Osteoblast (primary cell): ENCODE data around the gene MYCBPAP. TPM values are rescaled to one million over a fixed set of nuclear protein-coding genes. Genes with fewer than 3 reads are reported as not detected.
A peak's percentile ranks its signal among the peaks of the same experiment; 100 is the strongest.

Experiments
- DNase-seq: peaks from one replicate; pipeline ENCODE4 v3.0.0; 2011; ENCODE audit warnings: low spot score, mixed read lengths; ENCODE audit not compliant: insufficient read length; ENCODE audit errors: missing footprints
- H2AFZ ChIP-seq: 2 replicates; pipeline ENCODE4 v1.6.0; 2011; ENCODE audit warnings: mild to moderate bottlenecking, low read length
- H3K27ac ChIP-seq: 2 replicates; pipeline ENCODE4 v1.5.1; 2011; ENCODE audit warnings: mild to moderate bottlenecking, low read depth, low read length, moderate library complexity
- H3K27me3 ChIP-seq: 2 replicates; pipeline ENCODE4 v1.6.0; 2012; ENCODE audit warnings: mild to moderate bottlenecking, control low read depth, inconsistent platforms, low read length, moderate library complexity; ENCODE audit not compliant: insufficient read depth
- H3K36me3 ChIP-seq: 2 replicates; pipeline ENCODE4 v1.5.1; 2011; ENCODE audit warnings: mild to moderate bottlenecking, low read length, control low read depth, moderate library complexity; ENCODE audit not compliant: insufficient read depth
- H3K4me1 ChIP-seq: 2 replicates; pipeline ENCODE4 v1.5.1; 2011; ENCODE audit warnings: mild to moderate bottlenecking, low read length, control low read depth, moderate library complexity; ENCODE audit not compliant: insufficient read depth
- H3K4me2 ChIP-seq: 2 replicates; pipeline ENCODE4 v1.6.0; 2011; ENCODE audit warnings: mild to moderate bottlenecking, low read length; ENCODE audit not compliant: insufficient read depth
- H3K4me3 ChIP-seq: fragments of 200-600 bp; sonication (generic); 3 replicates; pipeline ENCODE4 v1.5.1; 2012; ENCODE audit warnings: mild to moderate bottlenecking, low read length, inconsistent platforms; ENCODE audit not compliant: insufficient read depth
- H3K79me2 ChIP-seq: 2 replicates; pipeline ENCODE4 v1.6.0; 2012; ENCODE audit warnings: mild to moderate bottlenecking, low read length, control low read depth, inconsistent platforms; ENCODE audit not compliant: insufficient read depth
- H3K9me3 ChIP-seq: 2 replicates; pipeline ENCODE4 v1.5.1; 2011; ENCODE audit warnings: low read depth, low read length, control low read depth
- H4K20me1 ChIP-seq: 2 replicates; pipeline ENCODE4 v1.6.0; 2012; ENCODE audit warnings: mild to moderate bottlenecking, low read length, control low read depth; ENCODE audit not compliant: insufficient read depth
- CTCF ChIP-seq: IDR thresholded peaks from 2 replicates; pipeline ENCODE4 v1.5.1; 2011; ENCODE audit warnings: mild to moderate bottlenecking, low read depth, low read length, moderate library complexity; ENCODE audit errors: extremely low read depth
- total RNA-seq: library from RNA; depleted of rRNA; stranded (reverse); fragments of >200 nt; gene quantifications from 2 replicates; pipeline ENCODE4 v1.2.3, GENCODE V29; 2012

The MYCBPAP gene
- total RNA-seq, 1 donor: 0.36 TPM

- Histone ChIP-seq H3K4me2 (no peak overlapping the region), H4K20me1 (peaks cover 12% of the 10 kb centered on the region), H2AFZ (no peak overlapping the region), H3K9me3 (no peaks in the 10 kb centered on the region), H3K79me2 (no peaks in the 10 kb centered on the region), H3K4me3 (no peak overlapping the region), H3K27ac (no peak overlapping the region), H3K4me1 (peaks cover 3% of the 10 kb centered on the region), H3K27me3 (peaks cover 34% of the 10 kb centered on the region), H3K36me3 (peaks cover 9% of the 10 kb centered on the region)
- no peak for TF ChIP-seq CTCF
- DNase-seq: peak; percentile 83
Observed at GRCh38 chr17:50469671-50470305, 38.5 kb upstream of the MYCBPAP start.

GRCh38 chr17:50470426-50470825 lies 37.8 kb upstream of the MYCBPAP start:
- no peak for TF ChIP-seq CTCF
- Histone ChIP-seq H3K9me3 (no peaks in the 10 kb centered on the region), H3K4me3 (no peak overlapping the region), H3K79me2 (no peaks in the 10 kb centered on the region), H2AFZ (no peak overlapping the region), H3K27me3 (peaks cover 34% of the 10 kb centered on the region), H4K20me1 (peaks cover 12% of the 10 kb centered on the region), H3K27ac (no peak overlapping the region), H3K4me2 (no peak overlapping the region), H3K4me1 (peaks cover 3% of the 10 kb centered on the region), H3K36me3 (peaks cover 9% of the 10 kb centered on the region)
- DNase-seq: peak; percentile 68

GRCh38 chr17:50471009-50471905 lies 37.0 kb upstream of the MYCBPAP start:
- peaks cover 3% of the 10 kb centered on the region for H3K4me1 ChIP-seq
- no peak overlapping the region for H3K4me3 ChIP-seq
- peak; percentile 68 for DNase-seq
- no peak overlapping the region for H2AFZ ChIP-seq
- no peak overlapping the region for H3K4me2 ChIP-seq
- H3K27ac ChIP-seq: no peak overlapping the region
- peaks cover 9% of the 10 kb centered on the region for H3K36me3 ChIP-seq
- H3K27me3 ChIP-seq: peaks cover 34% of the 10 kb centered on the region
- H3K79me2 ChIP-seq: no peaks in the 10 kb centered on the region
- TF ChIP-seq CTCF: no peak
- H3K9me3 ChIP-seq: no peaks in the 10 kb centered on the region
- peaks cover 12% of the 10 kb centered on the region for H4K20me1 ChIP-seq

GRCh38 chr17:50472286-50472685 lies 36.0 kb upstream of the MYCBPAP start:
- Histone ChIP-seq H3K27ac (no peak overlapping the region), H3K27me3 (peaks cover 23% of the 10 kb centered on the region), H3K4me3 (no peak overlapping the region), H3K79me2 (no peaks in the 10 kb centered on the region), H3K4me1 (peaks cover 3% of the 10 kb centered on the region), H3K4me2 (no peak overlapping the region), H2AFZ (no peak overlapping the region), H4K20me1 (peaks cover 12% of the 10 kb centered on the region), H3K36me3 (peaks cover 9% of the 10 kb centered on the region), H3K9me3 (no peaks in the 10 kb centered on the region)
- peak; percentile 71 for DNase-seq
- TF ChIP-seq CTCF: no peak
